ENCODE data around the gene PRRC2A. TPM values are rescaled to one million over a fixed set of nuclear protein-coding genes. Genes with fewer than 3 reads are reported as not detected.

The PRRC2A gene
- total RNA-seq = 100 to 1,000 TPM in 4 of 6 donors, 10 to 100 TPM in 2; 80.1 to 154 (median 125) TPM

DNA sequence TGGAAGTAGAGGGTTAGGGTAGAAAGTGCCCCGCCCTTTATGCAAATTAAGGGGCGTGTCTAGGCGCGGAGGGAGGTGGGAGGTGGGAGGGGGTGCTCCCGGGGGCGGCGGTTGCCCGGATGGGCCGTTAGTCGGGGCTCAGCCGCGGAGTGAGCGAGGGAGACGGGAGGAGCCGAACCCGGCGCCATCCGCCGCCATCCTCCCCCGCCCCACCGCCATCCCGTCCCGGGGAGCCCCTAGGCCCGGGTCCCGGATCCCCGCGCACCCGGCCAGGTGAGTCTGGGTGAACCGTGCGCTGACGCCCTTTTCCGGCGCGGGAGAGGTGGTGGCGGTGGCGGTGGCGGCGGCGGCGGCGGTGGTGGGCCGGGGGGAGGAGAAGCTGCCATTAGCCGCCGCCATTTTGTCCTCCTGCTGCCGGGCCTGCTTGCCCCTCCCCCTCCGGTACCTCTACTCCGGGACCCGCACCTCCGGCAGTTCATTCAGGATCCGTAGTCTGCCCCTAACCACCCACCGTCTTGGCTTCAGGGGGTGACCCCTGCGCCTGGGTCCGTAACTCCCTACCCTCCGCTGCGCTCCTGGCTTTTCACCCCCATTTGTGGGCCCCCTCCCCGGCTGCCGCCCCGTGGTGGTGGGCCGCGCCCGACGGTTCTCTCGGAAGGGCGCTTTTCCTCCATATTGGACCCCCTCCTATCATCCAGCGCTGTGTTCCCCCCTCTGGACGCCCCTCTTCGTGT is at the start of gene PRRC2A:
Gene PRRC2A, plus strand, starts transcription at position 130 of the 734 bp plus-strand sequence. CDS start 2,075 bp downstream, outside the sequence.
- H3K4me3 ChIP-seq = peak within 1 kb of the TSS; percentile 71 to 92 (median 80)
- peaks cover 23 to 29% (median 26%) of the 10 kb centered on the region in 4 donors for H3K36me3 ChIP-seq
- DNase-seq = peak; percentile 80 to 96
- peaks cover 15 to 27% (median 19%) of the 10 kb centered on the region in 4 donors for H3K4me1 ChIP-seq
- TF ChIP-seq EP300 (IDR thresholded peaks at IDR 0.05) (no peak), POLR2AphosphoS5 (IDR thresholded peaks at IDR 0.05) (peak; percentile 28 to 45), POLR2A (IDR thresholded peaks at IDR 0.05) (peak in 3 of 4 donors; percentile 35 to 71 (median 48))
- TF ChIP-seq, protein P1, sequence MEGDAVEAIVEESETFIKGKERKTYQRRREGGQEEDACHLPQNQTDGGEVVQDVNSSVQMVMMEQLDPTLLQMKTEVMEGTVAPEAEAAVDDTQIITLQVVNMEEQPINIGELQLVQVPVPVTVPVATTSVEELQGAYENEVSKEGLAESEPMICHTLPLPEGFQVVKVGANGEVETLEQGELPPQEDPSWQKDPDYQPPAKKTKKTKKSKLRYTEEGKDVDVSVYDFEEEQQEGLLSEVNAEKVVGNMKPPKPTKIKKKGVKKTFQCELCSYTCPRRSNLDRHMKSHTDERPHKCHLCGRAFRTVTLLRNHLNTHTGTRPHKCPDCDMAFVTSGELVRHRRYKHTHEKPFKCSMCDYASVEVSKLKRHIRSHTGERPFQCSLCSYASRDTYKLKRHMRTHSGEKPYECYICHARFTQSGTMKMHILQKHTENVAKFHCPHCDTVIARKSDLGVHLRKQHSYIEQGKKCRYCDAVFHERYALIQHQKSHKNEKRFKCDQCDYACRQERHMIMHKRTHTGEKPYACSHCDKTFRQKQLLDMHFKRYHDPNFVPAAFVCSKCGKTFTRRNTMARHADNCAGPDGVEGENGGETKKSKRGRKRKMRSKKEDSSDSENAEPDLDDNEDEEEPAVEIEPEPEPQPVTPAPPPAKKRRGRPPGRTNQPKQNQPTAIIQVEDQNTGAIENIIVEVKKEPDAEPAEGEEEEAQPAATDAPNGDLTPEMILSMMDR (IDR thresholded peaks at IDR 0.05) = peak in 1 of 6 experiments; percentile 9
- 1% methylated on average over 30 to 40 of the region's 67 CpGs for WGBS, 2 donors
- no peaks in the 10 kb centered on the region for H3K27me3 ChIP-seq
- H3K9me3 ChIP-seq = no peaks in the 10 kb centered on the region
- peak within 1 kb of the TSS; percentile 97 to 100 (median 98) for H3K27ac ChIP-seq
- peak; percentile 19 to 70 for ATAC-seq (ENCODE audit: low FRiP score in 2 of 2)

DNA sequence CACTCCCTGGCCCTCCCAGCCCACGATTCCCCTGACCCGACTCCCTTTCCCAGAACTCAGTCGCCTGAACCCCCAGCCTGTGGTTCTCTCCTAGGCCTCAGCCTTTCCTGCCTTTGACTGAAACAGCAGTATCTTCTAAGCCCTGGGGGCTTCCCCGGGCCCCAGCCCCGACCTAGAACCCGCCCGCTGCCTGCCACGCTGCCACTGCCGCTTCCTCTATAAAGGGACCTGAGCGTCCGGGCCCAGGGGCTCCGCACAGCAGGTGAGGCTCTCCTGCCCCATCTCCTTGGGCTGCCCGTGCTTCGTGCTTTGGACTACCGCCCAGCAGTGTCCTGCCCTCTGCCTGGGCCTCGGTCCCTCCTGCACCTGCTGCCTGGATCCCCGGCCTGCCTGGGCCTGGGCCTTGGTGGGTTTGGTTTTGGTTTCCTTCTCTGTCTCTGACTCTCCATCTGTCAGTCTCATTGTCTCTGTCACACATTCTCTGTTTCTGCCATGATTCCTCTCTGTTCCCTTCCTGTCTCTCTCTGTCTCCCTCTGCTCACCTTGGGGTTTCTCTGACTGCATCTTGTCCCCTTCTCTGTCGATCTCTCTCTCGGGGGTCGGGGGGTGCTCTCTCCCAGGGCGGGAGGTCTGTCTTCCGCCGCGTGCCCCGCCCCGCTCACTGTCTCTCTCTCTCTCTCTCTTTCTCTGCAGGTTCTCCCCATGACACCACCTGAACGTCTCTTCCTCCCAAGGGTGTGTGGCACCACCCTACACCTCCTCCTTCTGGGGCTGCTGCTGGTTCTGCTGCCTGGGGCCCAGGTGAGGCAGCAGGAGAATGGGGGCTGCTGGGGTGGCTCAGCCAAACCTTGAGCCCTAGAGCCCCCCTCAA is 48.2 kb upstream of the PRRC2A start, which contains the start of gene LTA:
Gene LTA, plus strand, starts transcription at position 249 of the 871 bp plus-strand sequence. Its CDS starts 454 bp downstream, at position 703.
- DNase-seq (peak in 1 of 2 donors; percentile 77), ATAC-seq (ENCODE audit: low FRiP score in 2 of 2) (peak in 1 of 2 donors; percentile 15)
- no peak for TF ChIP-seq POLR2A (IDR thresholded peaks at IDR 0.05)
- TF ChIP-seq, protein P1 (IDR thresholded peaks at IDR 0.05) = no peak
- no peak for TF ChIP-seq POLR2AphosphoS5 (IDR thresholded peaks at IDR 0.05)
- TF ChIP-seq EP300 (IDR thresholded peaks at IDR 0.05) = no peak
- Histone ChIP-seq H3K27me3 (no peaks in the 10 kb centered on the region), H3K4me1 (peaks cover 0 to 4% (median 1%) of the 10 kb centered on the region in 4 donors), H3K9me3 (no peaks in the 10 kb centered on the region), H3K4me3 (peak within 1 kb of the TSS in 3 of 4 donors; percentile 7 to 22 (median 19)), H3K36me3 (no peaks in the 10 kb centered on the region), H3K27ac (peak within 1 kb of the TSS in 2 of 4 donors; percentile 52 to 58)
- WGBS, 2 donors = 82 to 86% methylated on average over 26 to 27 of the region's 27 CpGs

DNA sequence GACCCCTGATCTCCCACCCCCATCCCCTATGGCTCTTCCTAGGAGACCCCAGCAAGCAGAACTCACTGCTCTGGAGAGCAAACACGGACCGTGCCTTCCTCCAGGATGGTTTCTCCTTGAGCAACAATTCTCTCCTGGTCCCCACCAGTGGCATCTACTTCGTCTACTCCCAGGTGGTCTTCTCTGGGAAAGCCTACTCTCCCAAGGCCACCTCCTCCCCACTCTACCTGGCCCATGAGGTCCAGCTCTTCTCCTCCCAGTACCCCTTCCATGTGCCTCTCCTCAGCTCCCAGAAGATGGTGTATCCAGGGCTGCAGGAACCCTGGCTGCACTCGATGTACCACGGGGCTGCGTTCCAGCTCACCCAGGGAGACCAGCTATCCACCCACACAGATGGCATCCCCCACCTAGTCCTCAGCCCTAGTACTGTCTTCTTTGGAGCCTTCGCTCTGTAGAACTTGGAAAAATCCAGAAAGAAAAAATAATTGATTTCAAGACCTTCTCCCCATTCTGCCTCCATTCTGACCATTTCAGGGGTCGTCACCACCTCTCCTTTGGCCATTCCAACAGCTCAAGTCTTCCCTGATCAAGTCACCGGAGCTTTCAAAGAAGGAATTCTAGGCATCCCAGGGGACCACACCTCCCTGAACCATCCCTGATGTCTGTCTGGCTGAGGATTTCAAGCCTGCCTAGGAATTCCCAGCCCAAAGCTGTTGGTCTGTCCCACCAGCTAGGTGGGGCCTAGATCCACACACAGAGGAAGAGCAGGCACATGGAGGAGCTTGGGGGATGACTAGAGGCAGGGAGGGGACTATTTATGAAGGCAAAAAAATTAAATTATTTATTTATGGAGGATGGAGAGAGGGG is 47.0 kb upstream of the PRRC2A start:
- no peaks in the 10 kb centered on the region for H3K27me3 ChIP-seq
- no peak overlapping the region for H3K4me3 ChIP-seq
- no peak for ATAC-seq (ENCODE audit: low FRiP score in 2 of 2)
- no peaks in the 10 kb centered on the region for H3K9me3 ChIP-seq
- TF ChIP-seq POLR2AphosphoS5 (IDR thresholded peaks at IDR 0.05) (no peak), POLR2A (IDR thresholded peaks at IDR 0.05) (no peak), EP300 (IDR thresholded peaks at IDR 0.05) (no peak)
- TF ChIP-seq, protein P1 (IDR thresholded peaks at IDR 0.05) = no peak
- no peak for DNase-seq
- H3K36me3 ChIP-seq = no peaks in the 10 kb centered on the region
- H3K4me1 ChIP-seq = peaks cover 0 to 7% (median 0%) of the 10 kb centered on the region in 4 donors
- 88 to 94% methylated on average over 9 of the region's 9 CpGs for WGBS, 2 donors
- H3K27ac ChIP-seq = peak overlapping the region in 1 of 4 donors; percentile 6

All from upper lobe of left lung (tissue), 6 donors.